OCI-LY3 (cell line): ENCODE results near the gene CIAPIN1.

Source experiments
- H2AFZ ChIP-seq: fragments of 200-600, 300-600 bp; shearing (Covaris generic); 2 replicates; pipeline ENCODE4 v1.6.0; 2014; ENCODE audit warnings: antibody characterized with exemption, low read depth, low read length
- H3K27ac ChIP-seq: fragments of 200-600, 300-600 bp; sonication (generic); 2 replicates; pipeline ENCODE4 v1.5.1; 2014; ENCODE audit warnings: mild to moderate bottlenecking, low read length, moderate library complexity, mixed read lengths
- H3K27me3 ChIP-seq: fragments of 200-600, 300-600 bp; sonication (generic); 2 replicates; pipeline ENCODE4 v1.6.1; 2014; ENCODE audit warnings: low read depth, low read length, mixed read lengths
- H3K36me3 ChIP-seq: fragments of 200-600, 300-600 bp; sonication (generic); replicated peaks from 2 replicates; pipeline ENCODE3; 2014; ENCODE audit warnings: low read depth, low read length, mixed read lengths
- H3K4me1 ChIP-seq: fragments of 300-600, 200-600 bp; sonication (generic); 2 replicates; pipeline ENCODE4 v1.6.1; 2014; ENCODE audit warnings: low read length, mixed read lengths
- H3K4me2 ChIP-seq: fragments of 200-600, 300-600 bp; sonication (generic); 2 replicates; pipeline ENCODE4 v1.6.1; 2014; ENCODE audit warnings: low read length, mixed read lengths
- H3K4me3 ChIP-seq: fragments of 300-600, 200-600 bp; sonication (generic); 2 replicates; pipeline ENCODE4 v1.5.1; 2014; ENCODE audit warnings: antibody characterized with exemption, mild to moderate bottlenecking, low read length, moderate library complexity
- H3K79me2 ChIP-seq: fragments of 300-600, 200-600 bp; shearing (Covaris generic); 2 replicates; pipeline ENCODE4 v1.6.1; 2014; ENCODE audit warnings: mild to moderate bottlenecking, low read length, mixed read lengths
- H3K9ac ChIP-seq: fragments of 300-600, 200-600 bp; shearing (Covaris generic); 2 replicates; pipeline ENCODE4 v1.6.0; 2014; ENCODE audit warnings: mild to moderate bottlenecking, low read length, moderate library complexity
- H3K9me3 ChIP-seq: fragments of 200-600, 300-600 bp; shearing (Covaris generic); 2 replicates; pipeline ENCODE4 v1.6.1; 2014; ENCODE audit warnings: low read length, mixed read lengths; ENCODE audit not compliant: insufficient read depth
- H4K20me1 ChIP-seq: fragments of 200-600, 300-600 bp; sonication (generic); 2 replicates; pipeline ENCODE4 v1.6.1; 2016; ENCODE audit warnings: low read length, mixed read lengths; ENCODE audit not compliant: insufficient read depth
- CTCF ChIP-seq: fragments of 200-600, 300-600 bp; sonication (generic); IDR thresholded peaks from 2 replicates; pipeline ENCODE4 v1.5.1; 2014; ENCODE audit warnings: antibody characterized with exemption, low read length, low read depth
- EZH2phosphoT487 ChIP-seq: fragments of 200-600 bp; shearing (Covaris generic); IDR thresholded peaks from 2 replicates; pipeline ENCODE4 v1.6.1; 2018; ENCODE audit warnings: antibody characterized with exemption, mixed run types, low read depth

CIAPIN1 gene

GRCh38 chr16:57406881-57407280 lies 40.3 kb downstream of the CIAPIN1 start:
- Histone ChIP-seq H3K27me3 (no peaks in the 10 kb centered on the region), H3K79me2 (no peaks in the 10 kb centered on the region), H3K4me2 (peak overlapping the region; percentile 41), H3K4me3 (no peak overlapping the region), H3K27ac (peak overlapping the region; percentile 15; the same call in 1 of the 2 replicates), H3K9ac (no peak overlapping the region), H3K9me3 (no peaks in the 10 kb centered on the region), H4K20me1 (no peaks in the 10 kb centered on the region), H3K4me1 (peaks cover 65% of the 10 kb centered on the region), H3K36me3 (no peaks in the 10 kb centered on the region), H2AFZ (no peak overlapping the region)
- no peak for TF ChIP-seq EZH2phosphoT487
- no peak for TF ChIP-seq CTCF

GRCh38 chr16:57405097-57405496 lies 42.1 kb downstream of the CIAPIN1 start:
- H3K27me3 ChIP-seq, result no peaks in the 10 kb centered on the region
- no peak overlapping the region for H2AFZ ChIP-seq
- no peaks in the 10 kb centered on the region for H3K36me3 ChIP-seq
- H4K20me1 ChIP-seq, result no peaks in the 10 kb centered on the region
- no peaks in the 10 kb centered on the region for H3K79me2 ChIP-seq
- peaks cover 60% of the 10 kb centered on the region for H3K4me1 ChIP-seq
- TF ChIP-seq CTCF (no peak), EZH2phosphoT487 (no peak)
- no peak overlapping the region for H3K9ac ChIP-seq
- H3K9me3 ChIP-seq, result no peaks in the 10 kb centered on the region
- H3K4me2 ChIP-seq, result peak overlapping the region; percentile 21; the same call in 1 of the 2 replicates
- no peak overlapping the region for H3K4me3 ChIP-seq
- no peak overlapping the region for H3K27ac ChIP-seq

- Histone ChIP-seq H2AFZ (no peak within 1 kb of the TSS; the same call in 1 of the 2 replicates), H3K4me1 (peaks cover 58% of the 10 kb centered on the region), H4K20me1 (no peaks in the 10 kb centered on the region)
Measured at GRCh38 chr16:57403965-57404817, 43.0 kb downstream of the CIAPIN1 start, which contains the start of gene CCL17. CCL17 (plus strand) TSS chr16:57404767; CDS start chr16:57413933, 9,166 bp downstream.

More at GRCh38 chr16:57403965-57404817, 43.0 kb downstream of the CIAPIN1 start, which contains the start of gene CCL17:
- Histone ChIP-seq H3K4me3 (no peak within 1 kb of the TSS), H3K9ac (no peak within 1 kb of the TSS), H3K9me3 (no peaks in the 10 kb centered on the region), H3K27ac (no peak within 1 kb of the TSS), H3K79me2 (no peaks in the 10 kb centered on the region), H3K36me3 (no peaks in the 10 kb centered on the region), H3K4me2 (peak within 1 kb of the TSS; percentile 21; the same call in 1 of the 2 replicates), H3K27me3 (no peaks in the 10 kb centered on the region)
- TF ChIP-seq EZH2phosphoT487 (no peak), CTCF (no peak)
